Ascending aorta (tissue), 2 donors: ENCODE measurements around the gene ARHGEF4. TPM values are rescaled to one million over a fixed set of nuclear protein-coding genes. Genes with fewer than 3 reads are reported as not detected.
"Not testable (repeated sequence)": the region's sequence is repeated elsewhere in the genome, so short reads cannot be mapped to it uniquely, and the experiment has no call there.

Experiments
- DNase-seq, 2 donors: peaks; one replicate each; pipeline ENCODE4 v3.0.0-alpha.2; 2019; ENCODE audit warnings: low spot score in 2 of 2
- H3K27ac ChIP-seq, 2 donors: fragments of 200-600 bp; sonication (generic); one replicate each; pipeline ENCODE4 v1.5.1; 2016 to 2017; ENCODE audit warnings: mild to moderate bottlenecking in 1 of 2
- H3K27me3 ChIP-seq: fragments of 200-600 bp; sonication (generic); one replicate; pipeline ENCODE4 v1.5.1; 2017
- H3K36me3 ChIP-seq, 2 donors: fragments of 200-600 bp; sonication (generic); one replicate each; pipeline ENCODE4 v1.5.1; 2016
- H3K4me1 ChIP-seq, 2 donors: fragments of 200-600 bp; sonication (generic); one replicate each; pipeline ENCODE4 v1.5.1; 2016 to 2017; ENCODE audit warnings: mild to moderate bottlenecking in 1 of 2
- H3K4me3 ChIP-seq, 2 donors: fragments of 200-600 bp; sonication (generic); one replicate each; pipeline ENCODE4 v1.5.1; 2016 to 2017; ENCODE audit warnings: mild to moderate bottlenecking in 1 of 2
- H3K9me3 ChIP-seq, 2 donors: fragments of 200-600 bp; sonication (generic); one replicate each; pipeline ENCODE4 v1.5.1; 2016
- intact Hi-C: fragments of 100-400 bp; cut with DNase I; formaldehyde crosslinking; loops from one replicate; pipeline ENCODE4 v1.15.1; 2023
- total RNA-seq: library from RNA; depleted of rRNA; stranded (reverse); fragments of >200 nt; gene quantifications from one replicate; pipeline ENCODE4 v1.1.0, GENCODE V29; 2016
- TF ChIP-seq, protein P1 (sequence below), 3 experiments: fragments of 200-600 bp in 2 of 3; fragments of 450-650 bp in 1 of 3; sonication (generic) in 2 of 3; IDR thresholded peaks; one replicate each; pipeline ENCODE4 v1.5.1; 2016 to 2019; ENCODE audit warnings: antibody characterized with exemption in 3 of 3, mild to moderate bottlenecking in 1 of 3, moderate library complexity in 1 of 3

The ARHGEF4 gene
- total RNA-seq, 1 donor from 2014 or later = 9.6 TPM

DNA sequence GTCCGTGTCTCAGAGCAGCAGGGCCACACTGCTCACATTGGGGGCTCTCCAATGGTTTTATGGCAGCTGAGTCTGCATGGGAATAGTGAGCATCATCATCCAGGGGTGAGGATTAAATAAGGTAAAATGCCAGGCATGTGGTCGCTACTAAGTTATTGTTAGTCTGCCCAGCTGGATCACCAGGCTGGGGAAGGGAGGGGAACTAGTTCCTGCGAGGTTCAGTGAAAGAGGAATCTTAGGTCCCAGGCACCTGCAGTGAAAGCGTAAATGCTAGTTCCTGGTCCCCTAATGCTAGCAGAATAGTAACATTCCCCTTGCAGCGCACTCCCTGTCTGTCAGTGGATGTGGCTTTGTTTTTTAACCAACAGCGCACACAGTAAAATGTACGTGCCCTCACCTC lies 60.1 kb downstream of the ARHGEF4 start:
- no peak for DNase-seq
- no peaks in the 10 kb centered on the region for H3K9me3 ChIP-seq
- no peaks in the 10 kb centered on the region for H3K27me3 ChIP-seq
- no peaks in the 10 kb centered on the region for H3K36me3 ChIP-seq
- H3K27ac ChIP-seq = no peak overlapping the region
- H3K4me3 ChIP-seq = no peak overlapping the region
- no peaks in the 10 kb centered on the region for H3K4me1 ChIP-seq
- intact Hi-C loops = no loop called here
- TF ChIP-seq, protein P1, sequence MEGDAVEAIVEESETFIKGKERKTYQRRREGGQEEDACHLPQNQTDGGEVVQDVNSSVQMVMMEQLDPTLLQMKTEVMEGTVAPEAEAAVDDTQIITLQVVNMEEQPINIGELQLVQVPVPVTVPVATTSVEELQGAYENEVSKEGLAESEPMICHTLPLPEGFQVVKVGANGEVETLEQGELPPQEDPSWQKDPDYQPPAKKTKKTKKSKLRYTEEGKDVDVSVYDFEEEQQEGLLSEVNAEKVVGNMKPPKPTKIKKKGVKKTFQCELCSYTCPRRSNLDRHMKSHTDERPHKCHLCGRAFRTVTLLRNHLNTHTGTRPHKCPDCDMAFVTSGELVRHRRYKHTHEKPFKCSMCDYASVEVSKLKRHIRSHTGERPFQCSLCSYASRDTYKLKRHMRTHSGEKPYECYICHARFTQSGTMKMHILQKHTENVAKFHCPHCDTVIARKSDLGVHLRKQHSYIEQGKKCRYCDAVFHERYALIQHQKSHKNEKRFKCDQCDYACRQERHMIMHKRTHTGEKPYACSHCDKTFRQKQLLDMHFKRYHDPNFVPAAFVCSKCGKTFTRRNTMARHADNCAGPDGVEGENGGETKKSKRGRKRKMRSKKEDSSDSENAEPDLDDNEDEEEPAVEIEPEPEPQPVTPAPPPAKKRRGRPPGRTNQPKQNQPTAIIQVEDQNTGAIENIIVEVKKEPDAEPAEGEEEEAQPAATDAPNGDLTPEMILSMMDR (IDR thresholded peaks at IDR 0.05) = no peak

DNA sequence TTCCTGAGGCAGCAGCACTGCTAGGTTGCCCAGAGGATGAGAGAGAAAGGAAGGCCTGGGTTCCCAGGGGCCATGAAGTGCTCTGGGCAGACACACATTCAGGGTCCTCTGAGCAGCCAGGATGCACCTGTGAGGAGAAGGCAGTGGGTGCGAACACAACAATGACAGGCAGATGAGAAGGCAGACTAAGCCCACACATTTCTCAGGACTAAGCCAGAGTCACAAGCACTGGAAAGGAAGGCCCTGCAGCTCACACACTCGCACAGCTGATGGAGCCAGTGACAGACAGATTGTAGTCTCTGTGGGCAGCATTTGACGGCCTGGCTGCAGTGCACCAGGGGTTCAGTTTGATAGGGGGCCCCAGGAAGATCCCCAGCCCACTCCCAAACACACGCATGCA lies 61.8 kb downstream of the ARHGEF4 start:
- TF ChIP-seq, protein P1 (IDR thresholded peaks at IDR 0.05) = no peak
- H3K36me3 ChIP-seq = no peaks in the 10 kb centered on the region
- H3K9me3 ChIP-seq = no peaks in the 10 kb centered on the region
- H3K27ac ChIP-seq = no peak overlapping the region
- H3K4me1 ChIP-seq = no peaks in the 10 kb centered on the region
- DNase-seq = no peak
- H3K4me3 ChIP-seq = no peak overlapping the region
- no peaks in the 10 kb centered on the region for H3K27me3 ChIP-seq
- intact Hi-C loops = no loop called here

DNA sequence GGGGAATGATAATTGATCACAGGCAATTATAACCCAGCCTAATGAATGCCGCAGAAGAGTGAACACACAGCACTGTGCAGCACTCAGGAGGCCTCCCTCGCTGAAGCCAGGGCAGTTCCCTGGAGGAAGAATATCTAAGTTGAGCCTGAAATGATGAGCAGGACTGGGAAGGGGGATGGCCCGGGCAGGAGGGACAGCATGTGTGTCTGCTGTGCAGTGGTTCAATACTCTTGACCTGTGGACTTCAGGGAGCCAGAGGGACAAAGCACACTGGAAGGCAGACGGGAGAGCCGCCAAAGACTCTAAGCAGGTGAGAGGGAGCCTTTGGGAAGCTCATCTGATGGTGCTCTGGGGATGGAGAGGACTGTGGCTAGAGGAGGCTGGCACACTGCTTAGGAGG lies 62.6 kb downstream of the ARHGEF4 start:
- TF ChIP-seq, protein P1 (IDR thresholded peaks at IDR 0.05) = no peak
- no peaks in the 10 kb centered on the region for H3K9me3 ChIP-seq
- no peak for DNase-seq

DNA sequence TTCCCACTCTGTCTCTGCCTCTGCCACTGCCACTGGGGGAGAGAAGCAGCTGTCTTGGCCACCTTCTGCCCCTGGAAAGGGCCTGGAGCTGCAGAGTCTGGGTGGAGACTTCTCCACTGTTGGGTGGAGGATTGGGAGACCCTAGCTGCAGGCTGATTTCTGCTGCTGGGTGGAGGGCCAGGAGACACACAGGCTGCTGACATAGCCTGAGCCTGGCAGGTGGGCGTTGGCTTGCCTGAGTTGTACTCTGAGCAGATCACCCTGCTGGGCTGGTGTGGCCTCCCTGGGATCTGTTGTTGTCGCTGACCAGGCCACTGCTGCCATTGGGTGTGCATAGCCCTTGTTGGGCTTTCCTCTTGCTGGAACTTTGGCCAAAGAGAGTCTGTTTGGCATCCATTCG lies 64.3 kb downstream of the ARHGEF4 start:
- Histone ChIP-seq H3K4me3 (no peak overlapping the region), H3K4me1 (no peaks in the 10 kb centered on the region), H3K27me3 (no peaks in the 10 kb centered on the region), H3K9me3 (no peaks in the 10 kb centered on the region), H3K27ac (no peak overlapping the region), H3K36me3 (no peaks in the 10 kb centered on the region)
- DNase-seq = no peak
- intact Hi-C loops = no loop called here
- TF ChIP-seq, protein P1 (IDR thresholded peaks at IDR 0.05) = no peak

More for the DNA sequence above, 62.6 kb downstream of the ARHGEF4 start:
- Histone ChIP-seq H3K27me3 (no peaks in the 10 kb centered on the region), H3K27ac (no peak overlapping the region), H3K36me3 (no peaks in the 10 kb centered on the region), H3K4me3 (no peak overlapping the region), H3K4me1 (no peaks in the 10 kb centered on the region)
- intact Hi-C loops = no loop called here

DNA sequence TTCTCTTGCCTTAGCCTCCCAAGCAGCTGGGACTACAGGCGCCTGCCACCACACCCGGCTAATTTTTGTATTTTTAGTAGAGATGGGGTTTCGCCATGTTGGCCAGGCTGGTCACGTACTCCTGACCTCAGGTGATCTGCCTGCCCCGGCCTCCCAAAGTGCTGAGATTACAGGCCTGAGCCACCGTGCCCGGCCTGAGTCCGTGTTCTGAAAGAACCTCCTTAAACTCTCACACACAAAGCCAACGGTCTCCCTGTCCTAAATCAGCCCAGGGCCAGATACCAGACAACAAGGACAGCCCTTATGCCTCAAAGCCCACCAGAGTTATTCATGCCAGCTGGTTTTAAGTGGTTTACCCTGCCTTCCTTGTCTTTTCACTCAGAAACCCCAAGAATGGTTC lies 64.9 kb downstream of the ARHGEF4 start:
- DNase-seq, H3K4me3 ChIP-seq, H3K4me1 ChIP-seq, H3K36me3 ChIP-seq, H3K9me3 ChIP-seq, intact Hi-C loops, H3K27me3 ChIP-seq, H3K27ac ChIP-seq: not testable (repeated sequence)

DNA sequence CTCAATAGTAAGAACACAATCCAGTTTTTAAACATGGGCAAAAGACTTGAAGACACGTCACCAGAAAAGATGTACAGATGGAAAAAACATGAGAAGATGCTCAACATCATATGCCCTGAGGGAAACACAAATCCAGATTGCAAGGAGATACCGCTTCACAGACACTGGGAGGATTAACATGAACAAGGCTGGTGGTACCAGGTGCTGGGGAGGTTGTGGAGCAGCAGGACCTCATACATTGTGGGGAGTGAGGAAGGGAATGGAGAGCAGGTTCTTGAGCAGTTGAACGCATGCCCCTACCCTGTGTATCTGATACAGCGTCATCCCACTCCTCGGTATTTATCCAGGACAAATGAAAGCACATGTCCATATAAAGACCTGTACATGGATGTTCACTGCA lies 72.1 kb downstream of the ARHGEF4 start:
- no peak for DNase-seq
- Histone ChIP-seq H3K27me3 (no peaks in the 10 kb centered on the region), H3K9me3 (no peaks in the 10 kb centered on the region), H3K36me3 (no peaks in the 10 kb centered on the region), H3K27ac (no peak overlapping the region), H3K4me1 (no peaks in the 10 kb centered on the region), H3K4me3 (no peak overlapping the region)
- TF ChIP-seq, protein P1 (IDR thresholded peaks at IDR 0.05) = no peak
- intact Hi-C loops = no loop called here
